Left ventricle myocardium superior (tissue), 1 donor: ENCODE data around the gene DYNC2H1. TPM values are rescaled to one million over a fixed set of nuclear protein-coding genes. Genes with fewer than 3 reads are reported as not detected.
"Not testable (repeated sequence)": the region's sequence is repeated elsewhere in the genome, so short reads cannot be mapped to it uniquely, and the experiment has no call there.

ENCODE experiments used
- ATAC-seq: fragments of 200-7000 bp; cut with Tn5 transposase; one replicate; pipeline ENCODE4 v1.9.1; 2020; ENCODE audit warnings: mild to moderate bottlenecking, moderate library complexity
- DNase-seq: peaks from one replicate; pipeline ENCODE4 v3.0.0-alpha.2; 2020
- intact Hi-C: fragments of 100-400 bp; cut with micrococcal nuclease; formaldehyde crosslinking; loops from one replicate; pipeline ENCODE4 v1.11.0; 2022
- total RNA-seq: library from RNA; stranded (reverse); fragmentation: NEBNext Ultra II Directional; extraction: Animal tissue kit (Norgen Biotek cat#: 25700); gene quantifications from one replicate; pipeline ENCODE4 v1.2.1, GENCODE V29; 2021
- donor health status: DM: no; HTN: yes; CAD: no; lungs with severe emphysema.

Gene DYNC2H1
- total RNA-seq, 1 donor from 2014 or later, result 3.2 TPM

DNA sequence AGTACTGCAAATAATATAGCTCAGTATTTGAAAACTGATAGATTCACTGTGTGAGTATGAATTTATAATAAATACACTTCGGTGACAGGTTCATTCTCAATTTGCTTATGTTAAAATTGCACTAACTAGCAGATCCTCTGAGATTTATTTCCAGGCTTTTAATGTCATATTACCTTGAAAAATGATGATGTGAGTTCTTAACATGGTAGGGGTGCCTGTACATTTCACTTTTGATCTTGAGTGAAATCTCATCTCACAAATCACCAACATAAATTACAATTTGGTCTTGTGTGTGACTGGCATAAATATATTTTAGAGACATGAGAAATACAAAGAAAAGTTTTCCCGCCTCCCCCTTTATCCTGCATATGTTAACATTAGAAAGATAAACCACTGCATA lies 240.4 kb downstream of the DYNC2H1 start:
- intact Hi-C loops, result no loop called here
- DNase-seq (no peak), ATAC-seq (no peak)

DNA sequence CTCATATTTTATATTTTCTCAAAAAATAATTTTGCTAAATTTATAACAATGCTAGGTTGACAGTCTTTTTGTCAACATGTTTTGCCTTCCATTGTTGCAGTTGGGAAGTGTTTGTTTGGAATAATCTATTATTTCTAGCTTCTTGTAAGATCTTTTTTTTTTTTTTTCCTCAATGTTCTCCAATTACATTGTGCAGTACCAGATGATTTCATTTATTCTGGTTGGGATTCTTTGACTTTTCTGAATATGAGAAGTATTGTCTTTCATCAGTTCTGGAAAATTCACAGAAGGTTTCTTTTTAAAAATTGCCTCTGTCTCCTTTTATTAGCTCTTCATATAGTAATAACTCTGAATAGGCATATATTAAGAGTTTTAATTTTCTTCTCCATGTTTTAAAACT lies 245.4 kb downstream of the DYNC2H1 start:
- ATAC-seq, result no peak
- intact Hi-C loops, result no loop called here
- DNase-seq, result no peak

DNA sequence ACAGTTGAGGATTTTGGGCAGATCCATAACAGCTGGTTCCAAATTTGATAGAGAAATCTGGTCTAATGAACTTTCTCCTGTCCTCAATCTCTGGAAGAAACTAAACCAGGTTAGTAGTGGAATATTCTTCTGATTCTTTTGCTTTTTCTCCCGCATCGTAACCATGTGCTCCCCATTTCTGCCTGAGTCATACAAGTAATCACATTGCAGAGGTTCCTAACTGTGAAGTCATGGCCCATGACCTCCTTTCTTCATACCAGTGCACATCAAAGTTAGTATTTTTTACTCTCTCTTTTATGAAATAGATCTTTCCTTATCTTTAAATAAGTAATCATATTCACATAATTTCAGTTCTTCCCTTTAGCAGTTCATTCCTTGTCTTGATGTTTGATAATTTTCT lies 249.0 kb downstream of the DYNC2H1 start:
- intact Hi-C loops, result no loop called here
- DNase-seq (no peak), ATAC-seq (no peak)

DNA sequence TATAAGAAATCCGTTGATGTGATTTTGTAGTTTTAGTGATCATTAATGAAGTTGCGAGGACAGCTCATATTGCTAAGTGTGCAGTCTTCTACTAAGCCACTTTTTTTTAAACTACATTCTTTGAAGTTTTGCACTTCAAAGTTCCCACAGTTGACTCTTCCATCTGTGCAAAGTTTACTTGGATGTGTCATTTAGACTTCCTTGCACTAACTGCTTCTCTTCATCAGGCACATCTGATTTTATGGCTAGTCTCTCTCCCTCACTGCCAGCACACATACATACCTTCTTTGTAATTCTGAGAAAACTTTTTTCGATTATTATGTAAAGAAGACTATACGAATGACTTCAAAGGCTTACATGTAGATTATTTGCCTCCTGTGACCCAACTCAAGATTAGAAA lies 250.0 kb downstream of the DYNC2H1 start:
- intact Hi-C loops, result no loop called here
- ATAC-seq (no peak), DNase-seq (no peak)

DNA sequence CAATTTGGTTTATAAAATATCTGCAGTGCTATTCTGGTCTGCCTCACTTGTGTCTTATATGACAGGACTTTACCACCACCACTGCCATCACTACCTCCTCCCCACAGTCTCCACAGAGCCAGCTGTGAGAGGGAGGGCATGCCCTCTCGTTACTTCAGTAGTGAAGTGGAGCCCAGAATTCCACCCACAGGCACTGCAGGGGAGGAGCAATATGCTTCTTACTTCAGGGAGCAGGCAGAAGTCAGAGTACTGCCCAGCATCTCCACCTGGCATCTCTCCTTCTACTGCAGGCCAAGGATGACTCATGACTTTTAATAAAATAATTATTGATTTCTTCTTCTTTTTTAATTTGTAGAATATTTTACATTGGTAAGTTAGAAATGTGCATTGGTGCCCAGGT lies 255.5 kb downstream of the DYNC2H1 start:
- intact Hi-C loops, result no loop called here
- DNase-seq (no peak), ATAC-seq (no peak)

DNA sequence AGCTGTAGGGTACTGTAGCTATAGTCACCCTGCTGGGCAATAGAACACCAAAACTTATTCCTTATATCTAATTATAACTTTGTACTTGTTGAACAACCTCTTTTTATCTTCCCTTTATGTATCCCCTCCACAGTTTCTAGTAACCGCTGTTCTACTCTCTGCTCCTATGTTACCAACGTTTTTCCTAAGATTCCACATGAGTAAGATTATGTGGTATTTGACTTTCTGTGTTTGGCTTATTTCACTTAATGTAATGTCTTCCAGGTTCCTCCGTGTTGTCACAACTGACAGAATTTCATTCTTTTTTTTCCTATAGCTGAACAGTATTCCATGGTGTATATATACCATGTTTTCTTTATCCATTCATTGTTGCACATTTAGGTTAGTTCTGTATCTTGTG lies 258.4 kb downstream of the DYNC2H1 start:
- DNase-seq (no peak), ATAC-seq (no peak)
- intact Hi-C loops, result no loop called here

DNA sequence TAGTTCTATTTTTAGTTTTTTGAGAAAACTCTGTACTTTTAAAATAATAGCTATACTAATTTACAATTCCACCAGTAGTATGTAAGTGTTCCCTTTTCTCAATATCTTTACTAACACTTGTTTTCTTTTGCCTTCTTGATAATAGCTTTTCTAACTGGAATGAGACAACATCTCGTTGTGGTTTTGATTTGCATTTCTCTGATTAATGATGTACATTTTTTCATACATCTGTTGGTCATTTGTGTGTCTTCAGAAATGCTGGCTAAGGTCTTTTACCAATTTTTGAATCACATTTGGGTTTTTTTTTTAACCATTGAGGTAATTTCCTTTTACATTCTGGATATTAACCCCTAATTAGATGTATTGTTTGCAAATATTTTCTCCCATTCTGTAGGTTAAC lies 258.9 kb downstream of the DYNC2H1 start:
- intact Hi-C loops, result no loop called here
- ATAC-seq (no peak), DNase-seq (no peak)

DNA sequence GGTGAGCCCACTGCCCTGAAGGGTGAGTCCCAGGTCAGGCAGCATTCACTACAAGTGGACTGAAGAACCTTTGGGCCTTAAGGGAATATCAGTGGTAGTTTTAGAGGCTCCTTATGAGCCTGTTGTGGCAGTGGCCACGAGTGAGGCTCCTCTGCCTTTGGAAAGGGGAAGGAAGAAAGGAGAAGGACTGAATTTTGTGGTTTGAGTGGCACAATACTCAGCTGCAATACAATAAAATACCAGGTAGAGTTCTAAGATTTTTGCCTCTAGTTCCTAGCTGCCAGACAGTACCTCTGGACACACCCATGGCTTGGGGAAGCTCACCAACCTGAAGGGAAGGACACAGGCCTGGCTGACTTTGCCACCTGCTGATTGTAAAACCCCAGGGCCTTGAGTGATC lies 260.9 kb downstream of the DYNC2H1 start:
- intact Hi-C loops, result no loop called here
- ATAC-seq, result no peak
- no peak for DNase-seq

DNA sequence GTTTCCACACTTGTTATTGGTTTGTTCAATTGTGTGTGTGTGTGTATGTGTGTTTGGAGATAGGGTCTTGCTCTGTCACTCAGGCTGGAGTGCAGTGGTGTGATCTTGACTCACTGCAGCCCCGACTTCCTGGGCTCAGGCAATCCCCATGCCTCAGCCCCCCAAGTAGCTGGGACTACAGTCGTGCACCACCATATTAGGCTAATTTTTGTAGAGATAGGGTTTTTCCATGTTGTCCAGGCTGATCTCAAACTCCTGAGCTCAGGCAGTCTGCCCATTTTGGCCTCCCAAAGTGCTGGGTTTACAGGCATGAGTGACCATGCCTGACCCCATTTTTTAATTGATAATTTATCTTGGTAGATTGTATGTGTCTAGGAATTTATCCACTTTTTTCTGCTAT lies 263.7 kb downstream of the DYNC2H1 start:
- ATAC-seq, result no peak
- DNase-seq, result no peak
- intact Hi-C loops, result no loop called here

DNA sequence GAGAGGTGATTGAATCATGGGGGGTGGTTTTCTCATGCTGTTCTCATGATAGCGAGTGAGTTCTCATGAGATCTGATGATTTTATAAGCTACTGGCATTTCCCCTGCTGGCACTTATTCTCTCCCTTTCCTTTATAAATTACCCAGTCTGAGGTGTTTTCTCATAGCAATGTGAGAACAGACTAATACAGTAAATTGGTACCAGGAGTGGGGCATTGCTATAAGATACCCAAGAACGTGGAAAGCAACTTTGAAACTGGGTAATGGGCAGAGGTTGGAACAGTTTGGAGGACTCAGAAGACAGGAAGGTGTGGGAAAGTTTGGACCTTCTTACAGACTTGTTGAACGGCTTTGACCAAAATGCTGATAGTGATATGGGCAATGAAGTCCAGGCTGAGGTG lies 265.0 kb downstream of the DYNC2H1 start:
- DNase-seq, intact Hi-C loops, ATAC-seq: not testable (repeated sequence)

DNA sequence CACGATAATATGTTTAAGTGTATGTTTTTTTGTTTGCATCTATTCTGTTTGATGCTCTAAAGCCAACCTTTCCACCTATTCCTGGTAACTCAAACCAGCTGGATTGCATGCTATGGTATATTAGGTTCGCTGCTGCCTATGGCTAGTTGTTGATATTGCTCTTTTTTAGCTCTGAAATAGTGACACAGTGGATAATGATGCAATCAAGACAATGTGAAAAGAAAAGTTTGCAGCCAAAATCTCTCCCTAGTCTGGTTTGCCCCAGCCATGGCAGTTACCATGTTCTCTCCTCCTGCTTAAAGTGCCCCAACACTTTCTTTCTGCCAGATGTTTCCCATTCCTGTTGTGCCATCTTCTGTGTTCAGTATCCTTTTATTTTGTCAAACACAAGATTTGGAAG lies 269.7 kb downstream of the DYNC2H1 start:
- DNase-seq (no peak), ATAC-seq (no peak)
- intact Hi-C loops, result no loop called here

DNA sequence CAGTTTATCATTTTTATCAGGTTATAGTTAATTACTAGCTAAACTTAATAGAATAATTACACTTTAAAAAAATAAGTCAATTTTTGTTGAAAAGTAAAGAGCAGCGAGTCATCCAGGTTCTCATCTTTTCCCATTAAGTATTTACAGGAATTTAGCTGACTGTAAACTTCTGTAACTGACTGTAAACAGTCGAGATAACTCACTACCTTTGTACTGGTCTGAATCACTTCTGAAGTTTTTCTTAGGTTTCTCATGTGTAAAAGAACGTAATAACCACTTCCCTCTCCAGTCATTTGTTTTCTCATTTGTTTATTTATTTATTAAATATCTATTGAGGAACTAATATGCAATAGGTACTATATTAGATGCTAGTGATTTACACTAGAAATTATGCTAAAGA lies 270.8 kb downstream of the DYNC2H1 start:
- DNase-seq, result no peak
- intact Hi-C loops, result no loop called here

DNA sequence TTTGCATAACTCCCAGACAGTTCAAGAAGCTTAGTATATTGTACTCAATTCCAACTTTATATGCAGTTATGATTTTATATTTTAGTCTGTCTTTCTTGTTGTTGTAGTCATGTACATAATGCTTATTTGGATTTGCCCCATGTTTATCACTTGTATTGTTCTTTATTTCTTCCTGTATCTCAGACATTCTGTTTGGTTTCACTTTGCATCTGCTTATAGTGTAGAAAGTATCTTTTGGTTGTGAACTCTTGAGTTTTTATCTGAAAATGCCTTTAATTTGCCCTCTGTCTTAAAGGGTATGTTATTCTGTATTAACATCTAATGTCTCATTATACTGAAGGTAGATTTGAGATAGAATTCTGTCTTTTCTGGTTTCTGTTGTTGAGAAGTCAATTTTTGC lies 275.4 kb downstream of the DYNC2H1 start:
- intact Hi-C loops, result no loop called here
- ATAC-seq, result no peak
- DNase-seq, result no peak

More for the DNA sequence above, 270.8 kb downstream of the DYNC2H1 start:
- no peak for ATAC-seq

DNA sequence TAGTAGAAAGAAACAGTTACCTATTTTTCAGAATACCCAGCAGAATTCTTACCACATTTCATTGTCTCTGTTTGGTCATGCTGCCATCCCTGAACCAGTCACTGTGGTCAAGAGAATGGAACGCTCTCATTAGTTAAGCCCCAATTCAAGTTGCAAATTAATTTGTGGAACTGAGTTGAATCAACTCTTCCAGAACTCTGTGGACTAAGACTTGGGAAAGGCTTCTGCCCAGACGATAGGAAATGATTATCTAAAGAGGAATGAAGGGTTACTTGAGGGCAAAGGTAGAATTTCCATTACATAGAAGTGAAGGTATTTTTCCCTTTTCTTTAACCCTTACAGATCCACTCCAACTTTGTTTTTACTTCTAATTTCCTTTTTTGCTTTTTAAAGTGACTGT lies 286.4 kb downstream of the DYNC2H1 start:
- DNase-seq (no peak), ATAC-seq (no peak)
- intact Hi-C loops, result no loop called here

DNA sequence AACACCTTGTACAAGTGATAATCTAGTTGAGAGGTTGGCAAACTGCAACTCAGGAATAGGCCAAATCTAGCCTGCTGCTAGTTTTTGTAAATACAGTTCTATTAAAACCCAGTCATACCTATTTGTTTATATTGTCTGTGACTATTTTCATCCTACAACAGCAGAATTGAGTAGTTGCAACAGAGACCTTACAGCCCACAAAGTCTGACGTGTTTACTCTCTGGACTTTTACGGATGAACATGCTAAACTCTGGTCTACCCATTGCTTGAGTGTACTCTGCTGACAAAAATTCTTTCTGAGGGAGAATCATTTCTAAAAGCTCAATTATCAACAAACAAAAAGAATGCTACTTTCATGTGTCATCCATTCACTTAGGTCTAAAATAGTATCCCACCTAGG lies 287.0 kb downstream of the DYNC2H1 start:
- no peak for ATAC-seq
- no peak for DNase-seq
- intact Hi-C loops, result no loop called here

DNA sequence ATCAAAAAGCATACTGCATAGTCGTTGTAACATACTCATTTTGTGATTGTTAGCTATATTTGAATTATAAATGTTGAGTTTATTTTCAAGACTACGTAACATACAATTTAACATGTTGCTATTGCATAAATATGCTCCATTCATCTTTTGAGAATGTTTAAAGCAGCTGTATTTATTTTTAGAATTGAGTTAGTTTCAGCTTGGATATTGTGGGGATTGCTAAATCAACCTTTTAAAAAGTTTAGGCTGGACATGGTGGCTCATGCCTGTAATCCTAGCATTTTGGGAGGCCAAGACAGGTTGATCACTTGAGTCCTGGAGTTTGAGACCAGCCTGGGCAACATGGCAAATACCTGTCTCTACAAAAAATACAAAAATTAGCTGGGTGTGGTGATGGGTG lies 288.1 kb downstream of the DYNC2H1 start:
- intact Hi-C loops, result no loop called here
- DNase-seq (no peak), ATAC-seq (no peak)

DNA sequence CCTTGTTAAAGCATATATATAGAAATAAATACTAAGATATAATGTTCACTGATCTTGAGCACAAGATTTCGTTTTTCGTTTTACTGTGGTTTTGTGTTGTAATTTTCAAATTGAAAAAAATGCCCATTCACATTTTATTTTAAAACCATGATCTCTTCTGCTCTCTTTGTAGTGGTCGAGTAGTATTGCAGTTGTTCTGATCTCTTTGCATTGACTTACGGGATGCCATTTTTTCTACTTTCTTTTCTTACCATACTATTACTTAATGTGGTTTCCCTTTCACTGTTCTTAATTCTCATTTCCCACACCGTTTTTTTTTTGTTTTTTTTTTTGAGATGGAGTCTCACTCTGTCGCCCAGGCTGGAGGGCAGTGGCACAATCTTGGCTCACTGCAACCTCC lies 289.6 kb downstream of the DYNC2H1 start:
- DNase-seq (no peak), ATAC-seq (no peak)
- intact Hi-C loops, result no loop called here

DNA sequence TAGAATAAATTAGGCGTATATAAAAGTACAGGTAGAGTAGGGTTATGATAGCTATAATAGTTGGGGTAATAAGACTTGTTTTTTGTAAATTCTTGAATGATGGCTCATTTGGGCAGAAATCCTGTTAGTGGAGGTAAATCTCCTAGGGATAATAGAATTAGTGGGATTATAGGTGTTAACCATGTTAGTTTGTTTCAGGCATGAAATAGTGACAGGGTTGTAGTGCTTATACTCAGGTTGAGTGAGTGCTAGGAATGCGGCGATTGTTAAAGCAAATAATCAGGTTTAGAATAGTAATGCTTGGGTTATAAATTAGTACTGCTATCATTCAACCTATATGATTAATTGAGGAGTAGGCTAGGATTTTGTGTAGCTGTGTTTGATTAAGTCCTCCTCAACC lies 297.1 kb downstream of the DYNC2H1 start:
- intact Hi-C loops, result no loop called here
- no peak for DNase-seq
- ATAC-seq, result no peak

DNA sequence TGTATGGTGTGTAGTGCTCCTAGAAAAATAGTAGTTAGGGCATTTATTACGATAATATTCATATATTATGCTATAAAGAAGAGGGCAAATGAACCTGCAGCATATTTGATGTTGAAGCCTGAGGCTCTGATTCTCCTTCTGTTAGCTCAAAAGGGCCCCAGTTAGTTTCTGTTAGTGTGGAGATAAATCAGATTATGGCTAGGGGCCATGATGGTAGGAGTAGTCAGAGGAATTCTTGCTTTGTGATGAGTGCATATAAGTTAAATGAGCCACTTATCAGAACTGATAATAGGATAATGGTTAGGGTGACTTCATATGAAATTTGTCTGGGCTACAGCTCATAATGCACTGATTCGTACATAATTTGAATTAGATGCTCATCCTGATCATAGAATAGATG lies 298.4 kb downstream of the DYNC2H1 start:
- intact Hi-C loops, result no loop called here
- no peak for DNase-seq
- no peak for ATAC-seq

DNA sequence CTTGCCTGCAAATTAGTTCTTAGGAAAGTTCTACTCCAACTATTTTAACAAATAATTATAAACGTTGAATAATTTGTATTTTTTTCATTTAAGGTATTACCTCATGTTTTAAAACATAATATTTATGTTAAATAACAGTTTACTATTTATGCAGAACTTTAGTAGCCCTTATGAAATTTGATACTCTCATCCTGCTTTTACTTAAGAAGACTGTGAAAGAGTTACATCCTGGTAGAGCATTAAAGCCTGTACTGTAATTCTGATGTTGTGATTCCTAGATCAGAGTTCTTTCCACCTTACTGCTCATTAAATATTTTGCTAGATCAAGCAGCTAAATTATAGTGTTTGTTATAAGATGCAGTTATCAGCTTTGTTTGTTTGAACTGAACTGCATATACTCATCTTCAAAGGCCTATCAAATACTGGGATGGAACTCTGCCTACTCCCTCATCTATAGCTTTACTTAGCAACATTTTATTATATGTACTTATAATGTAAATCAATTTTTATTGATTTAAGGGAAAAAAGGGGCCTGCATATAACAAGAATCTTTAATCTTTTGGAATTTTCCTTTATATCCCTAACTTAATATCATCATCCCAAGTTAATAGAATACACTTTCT lies 304.2 kb downstream of the DYNC2H1 start:
- DNase-seq (no peak), ATAC-seq (no peak)
- intact Hi-C loops, result no loop called here

DNA sequence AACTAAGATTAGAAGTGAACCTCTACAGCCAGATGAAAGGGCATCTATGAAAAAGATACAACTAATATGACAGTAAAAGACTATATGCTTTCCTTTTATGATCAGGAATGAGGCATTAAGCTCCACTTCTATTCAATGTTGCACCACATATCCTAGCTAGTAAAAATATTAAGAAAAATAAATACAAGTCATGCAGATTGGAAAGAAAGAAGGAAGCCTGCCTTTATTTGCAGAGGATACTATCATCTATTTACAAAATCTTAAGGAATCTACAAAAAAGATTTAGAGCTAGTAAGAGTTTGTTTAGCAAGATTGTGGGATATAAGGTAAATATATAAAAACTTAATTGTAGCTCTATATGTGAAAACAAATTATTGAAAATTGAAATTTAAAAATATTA lies 308.8 kb downstream of the DYNC2H1 start:
- ATAC-seq (no peak), DNase-seq (no peak)
- intact Hi-C loops, result no loop called here

DNA sequence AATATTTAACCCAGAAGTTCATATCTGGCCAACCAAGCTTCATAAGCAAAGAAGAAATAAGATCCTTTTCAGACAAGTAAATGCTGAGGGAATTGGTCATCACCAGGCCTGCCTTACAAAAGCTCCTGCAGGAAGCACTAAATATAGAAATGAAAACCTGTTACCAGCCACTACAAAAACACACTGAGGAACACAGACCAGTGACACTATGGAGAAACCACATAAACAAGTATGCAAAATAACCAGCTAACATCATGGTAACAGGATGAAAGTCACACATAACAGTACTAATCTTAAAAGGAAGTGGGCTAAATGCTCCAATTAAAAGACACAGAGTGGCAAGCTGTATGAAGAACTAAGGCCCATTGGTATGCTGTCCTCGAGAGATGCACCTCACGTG lies 311.4 kb downstream of the DYNC2H1 start:
- intact Hi-C loops, result no loop called here
- ATAC-seq (no peak), DNase-seq (no peak)
